ENCODE data around the gene CD33. TPM values are rescaled to one million over a fixed set of nuclear protein-coding genes. Genes with fewer than 3 reads are reported as not detected.

CD33 gene
- total RNA-seq, 4 donors from 2014 or later: 0.54 to 4.0 (median 1.8) TPM

GRCh38 chr19:51253088-51253806 is 28.4 kb downstream of the CD33 start:
- Histone ChIP-seq H3K4me1 (no peaks in the 10 kb centered on the region), H3K36me3 (no peaks in the 10 kb centered on the region), H3K4me3 (replicated peaks in 1 of 3) (no peak overlapping the region), H3K9me3 (no peaks in the 10 kb centered on the region), H3K27ac (no peak overlapping the region), H3K27me3 (no peaks in the 10 kb centered on the region)
- 91 to 92% methylated on average over 1 of the region's 1 CpG for WGBS, 2 donors
- no peak for DNase-seq
- no peak for TF ChIP-seq POLR2A (IDR thresholded peaks at IDR 0.05)
- no peak for TF ChIP-seq CTCF (IDR thresholded peaks at IDR 0.05)
- intact Hi-C loops (cut with DNase I): no loop called here

DNA sequence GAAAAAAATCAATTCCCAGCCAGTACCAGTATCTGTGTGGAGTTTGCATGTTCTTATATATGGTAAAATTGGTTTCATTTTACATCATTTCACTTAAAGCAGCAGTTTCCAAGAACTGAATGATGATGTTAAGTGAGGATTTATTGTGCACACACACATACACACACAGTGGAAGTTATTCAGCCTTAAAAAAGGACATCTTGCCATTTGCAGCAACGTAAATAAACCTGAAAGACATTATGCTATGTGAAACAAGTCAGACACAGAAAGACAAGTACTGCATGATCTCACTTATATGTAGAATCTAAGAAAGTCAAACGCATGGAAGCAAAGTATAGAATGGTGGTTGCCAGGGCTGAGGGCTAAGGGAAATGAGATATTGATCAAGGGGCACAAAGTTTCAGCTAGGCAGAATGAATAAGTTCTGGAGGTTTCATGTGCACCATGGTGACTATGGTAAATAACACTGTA is 31.3 kb downstream of the CD33 start:
- Histone ChIP-seq H3K27me3 (no peaks in the 10 kb centered on the region), H3K4me1 (no peaks in the 10 kb centered on the region), H3K27ac (no peak overlapping the region), H3K36me3 (no peaks in the 10 kb centered on the region), H3K4me3 (replicated peaks in 1 of 3) (no peak overlapping the region), H3K9me3 (no peaks in the 10 kb centered on the region)
- intact Hi-C loops (cut with DNase I): no loop called here
- 66 to 74% methylated on average over 2 of the region's 2 CpGs for WGBS, 2 donors
- no peak for DNase-seq
- TF ChIP-seq CTCF (IDR thresholded peaks at IDR 0.05) (no peak), POLR2A (IDR thresholded peaks at IDR 0.05) (no peak)

GRCh38 chr19:51257471-51257870 is 32.6 kb downstream of the CD33 start:
- WGBS, 2 donors: 86 to 88% methylated on average over 2 of the region's 2 CpGs
- TF ChIP-seq CTCF (IDR thresholded peaks at IDR 0.05): no peak
- TF ChIP-seq POLR2A (IDR thresholded peaks at IDR 0.05): no peak
- no peak overlapping the region for H3K4me3 ChIP-seq (replicated peaks in 1 of 3)
- DNase-seq: no peak
- H3K36me3 ChIP-seq: no peaks in the 10 kb centered on the region
- H3K4me1 ChIP-seq: no peaks in the 10 kb centered on the region
- H3K9me3 ChIP-seq: no peaks in the 10 kb centered on the region
- no peak overlapping the region for H3K27ac ChIP-seq
- intact Hi-C loops (cut with DNase I): no loop called here
- H3K27me3 ChIP-seq: no peaks in the 10 kb centered on the region

- WGBS, 2 donors: 59% methylated on average over 6 of the region's 6 CpGs
- Histone ChIP-seq H3K36me3 (no peaks in the 10 kb centered on the region), H3K27me3 (no peaks in the 10 kb centered on the region), H3K9me3 (no peaks in the 10 kb centered on the region), H3K27ac (no peak overlapping the region), H3K4me3 (replicated peaks in 1 of 3) (no peak overlapping the region), H3K4me1 (no peaks in the 10 kb centered on the region)
- no peak for DNase-seq
- TF ChIP-seq POLR2A (IDR thresholded peaks at IDR 0.05) (no peak), CTCF (IDR thresholded peaks at IDR 0.05) (no peak)
- intact Hi-C loops (cut with DNase I): no loop called here
These were observed 33.6 kb downstream of the CD33 start for GRCh38 chr19:51258165-51259160.
